Dermis microvascular lymphatic vessel endothelial cell (primary cell): ENCODE data around the gene ATG7. TPM values are rescaled to one million over a fixed set of nuclear protein-coding genes. Genes with fewer than 3 reads are reported as not detected.
"Not testable (repeated sequence)": the region's sequence is repeated elsewhere in the genome, so short reads cannot be mapped to it uniquely, and the experiment has no call there.

Experiments
- DNase-seq, 2 donors: peaks; one replicate each; pipeline versions ENCODE4 v3.0.0 to v3.0.0-alpha.2; 2010; ENCODE audit warnings: low read depth in 2 of 2
- total RNA-seq: library from RNA; depleted of rRNA; stranded (reverse); fragments of >200 nt; gene quantifications from 2 replicates; pipeline ENCODE4 v1.2.1, GENCODE V29; 2014

ATG7 gene
- total RNA-seq, 1 donor from 2014 or later, result 28.0 TPM

DNA sequence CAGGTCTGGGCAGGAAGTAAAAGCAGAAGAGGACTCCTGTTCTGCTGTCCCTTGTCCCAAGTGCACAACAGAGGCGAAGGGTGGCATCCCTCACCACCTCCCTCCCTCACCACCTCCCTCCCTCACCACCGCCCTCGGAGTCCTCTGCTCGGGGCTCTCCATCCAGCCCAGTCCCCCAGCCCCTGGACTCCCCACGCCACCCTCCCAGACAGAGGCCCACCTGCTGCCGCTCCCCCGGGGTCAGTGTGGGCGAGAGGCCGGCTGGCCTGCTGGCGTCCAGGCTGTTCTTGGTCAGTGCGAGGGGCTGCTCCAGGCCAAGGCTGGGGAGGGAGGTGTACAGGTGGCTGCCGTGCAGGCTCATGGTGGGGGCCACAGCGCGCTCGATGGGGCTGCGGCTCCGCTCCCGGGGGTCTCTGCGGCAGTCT lies 292.4 kb downstream of the ATG7 start:
- DNase-seq, result no peak

DNA sequence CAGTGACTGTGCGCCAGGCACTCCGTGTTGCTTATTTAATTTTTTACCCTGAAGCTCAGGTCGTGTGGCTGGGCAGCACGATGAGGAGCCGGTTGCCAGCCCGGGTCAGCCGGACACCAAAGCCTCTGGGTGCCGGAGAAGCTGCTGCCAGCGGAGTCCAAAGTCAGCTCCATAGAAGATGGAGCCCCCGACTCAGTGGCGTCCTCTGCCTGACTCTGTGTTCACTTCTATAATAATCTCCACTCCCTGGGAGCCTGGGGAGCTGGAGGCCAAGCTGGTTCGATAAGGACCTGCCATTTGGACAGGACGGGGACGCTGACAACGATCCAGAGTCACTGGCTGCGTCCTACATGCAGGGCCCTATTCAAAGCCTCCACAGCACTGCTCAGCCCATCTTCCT lies 292.9 kb downstream of the ATG7 start:
- no peak for DNase-seq

GRCh38 chr3:11565492-11565891 lies 293.3 kb downstream of the ATG7 start:
- DNase-seq, result no peak

DNA sequence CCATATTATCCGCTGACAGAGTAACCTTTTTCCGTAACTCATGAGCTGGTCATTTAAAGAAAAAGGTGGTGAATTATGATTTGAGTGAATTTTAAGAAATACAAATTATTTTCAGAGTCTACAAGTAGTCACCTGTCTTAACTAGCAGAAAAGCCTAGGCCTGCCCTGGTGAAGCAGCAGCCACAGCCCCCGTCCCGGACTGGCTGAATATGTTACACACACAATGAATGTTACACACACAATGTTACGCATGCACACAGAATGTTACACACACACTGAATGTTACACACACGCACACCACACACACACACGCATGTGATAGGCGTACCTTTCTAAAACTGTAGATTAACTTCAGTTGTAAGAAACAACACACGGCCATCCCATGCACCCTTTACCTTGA lies 293.7 kb downstream of the ATG7 start:
- no peak for DNase-seq

GRCh38 chr3:11566478-11566877 lies 294.3 kb downstream of the ATG7 start:
- DNase-seq, result no peak

DNA sequence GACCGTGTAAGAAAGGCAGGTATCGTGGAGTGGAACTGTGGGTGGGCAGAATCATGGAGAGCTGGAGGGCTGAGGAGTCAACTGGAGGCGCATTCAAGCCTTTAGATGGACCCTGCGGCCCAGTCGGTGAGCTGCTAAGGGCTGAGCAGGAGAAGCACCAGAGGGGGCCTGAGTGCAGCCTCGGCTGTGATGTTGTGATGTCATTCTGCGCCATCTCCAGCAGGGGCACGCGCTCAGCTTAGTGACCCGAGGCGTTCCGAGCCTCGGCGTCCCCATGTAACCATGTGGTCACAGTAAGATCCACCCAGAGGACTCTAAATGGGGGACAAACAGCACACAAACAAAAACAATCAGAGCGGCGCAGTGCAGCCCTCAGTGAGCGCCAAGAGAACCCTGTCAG lies 294.7 kb downstream of the ATG7 start:
- DNase-seq, result no peak

DNA sequence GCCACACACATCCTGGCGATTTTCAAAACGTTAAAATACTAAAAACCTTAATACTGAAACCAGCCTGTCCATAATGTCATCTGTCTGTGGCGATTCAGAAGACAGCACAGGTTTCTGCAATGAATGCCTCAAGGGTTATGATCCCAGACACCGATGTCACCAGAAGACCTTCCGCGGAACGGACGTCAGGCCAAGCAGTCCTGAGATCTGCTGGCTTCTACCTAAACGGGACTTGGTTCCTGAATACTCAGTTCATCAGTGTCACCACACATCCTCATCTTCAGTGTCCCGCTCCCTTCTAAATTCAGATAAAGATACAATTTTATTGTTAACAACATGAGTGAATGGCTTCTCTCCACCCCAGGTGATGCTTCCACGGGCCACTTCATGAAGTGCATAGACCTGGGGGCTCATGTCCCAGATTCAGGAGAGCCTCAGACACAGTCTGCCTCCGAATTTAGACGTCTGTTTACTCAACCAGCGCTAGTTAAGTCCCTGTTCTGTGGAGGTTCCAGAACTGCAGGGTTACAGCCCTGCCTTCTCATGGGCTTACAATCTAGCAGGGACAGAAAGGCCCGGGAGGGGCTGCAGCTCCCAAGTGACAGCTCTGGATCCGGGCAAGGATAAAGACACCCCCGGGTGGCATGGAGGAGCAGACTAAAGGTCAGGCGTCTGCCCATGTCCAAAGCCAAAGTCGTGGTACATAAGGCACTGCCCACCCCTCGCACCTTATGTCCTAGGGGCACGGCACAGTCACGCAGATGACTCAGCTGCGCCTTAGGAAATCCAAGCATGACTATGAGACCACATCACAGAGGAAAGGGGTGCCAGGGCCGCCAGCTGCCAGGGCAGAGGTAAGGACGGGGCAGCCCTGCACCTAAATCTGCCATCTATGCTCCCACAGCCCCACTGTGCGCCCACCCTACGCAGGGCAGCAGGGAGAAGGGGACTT lies 295.6 kb downstream of the ATG7 start:
- peak in 1 of 2 donors; percentile 89 for DNase-seq

DNA sequence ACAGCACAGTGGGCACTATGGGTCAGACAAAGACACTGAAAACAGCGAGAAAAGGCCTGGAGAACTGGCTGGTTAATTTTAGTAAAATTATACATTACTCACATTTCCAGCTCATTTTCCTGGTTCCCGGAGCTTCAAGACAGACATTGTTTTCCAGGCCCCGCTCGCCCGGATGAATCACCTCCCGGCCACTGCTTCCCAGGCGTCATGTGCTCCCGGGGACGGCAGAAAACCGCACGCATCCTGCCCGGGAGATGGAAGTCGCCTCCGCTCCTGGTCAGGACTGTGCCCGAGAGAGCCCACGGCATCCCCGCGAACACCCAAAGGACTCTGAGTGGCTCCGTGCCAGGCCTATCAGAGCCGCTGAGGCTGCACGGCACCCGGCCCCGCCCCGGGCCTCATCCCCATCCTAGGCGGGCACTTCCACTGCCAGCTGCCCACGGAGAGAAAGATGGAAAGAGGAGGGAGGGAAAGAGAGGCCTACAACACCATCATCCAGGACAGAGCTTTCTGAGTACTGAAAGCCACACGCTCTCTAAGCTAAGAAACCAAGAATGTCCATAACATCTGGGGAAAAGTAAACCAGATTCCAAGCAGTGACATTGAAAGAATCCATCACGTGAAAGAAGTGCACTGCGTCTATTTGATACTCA lies 296.4 kb downstream of the ATG7 start:
- DNase-seq, result peak; percentile 67 to 98

DNA sequence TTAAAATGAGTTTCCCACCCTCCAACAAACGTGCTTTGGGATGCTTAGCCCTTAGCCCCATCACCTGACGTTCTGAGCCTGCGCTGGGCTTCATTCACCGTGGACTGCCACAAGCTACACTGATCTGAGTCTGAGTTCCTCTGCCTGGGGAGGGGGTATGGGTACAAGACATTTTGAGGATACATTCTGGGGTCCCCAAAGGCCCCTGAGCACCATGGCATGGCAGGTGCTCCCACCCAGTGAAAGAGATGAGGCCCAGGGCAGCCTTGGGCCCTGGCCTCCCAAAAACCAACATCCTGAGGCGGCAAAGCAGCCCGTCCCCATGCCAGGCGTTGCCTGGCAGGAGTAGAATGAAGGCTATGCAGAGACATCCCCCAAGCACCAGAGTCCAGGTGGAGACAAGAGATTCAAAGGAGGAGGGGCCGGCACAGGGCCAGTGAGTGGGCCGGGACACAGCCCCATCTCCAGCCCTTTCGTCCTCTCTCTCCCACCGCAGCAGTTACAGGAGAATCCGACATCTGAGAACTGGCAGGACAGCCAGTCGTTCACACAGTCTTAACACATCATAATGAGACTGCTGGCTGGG lies 297.1 kb downstream of the ATG7 start:
- DNase-seq, result no peak

GRCh38 chr3:11570251-11570650 lies 298.1 kb downstream of the ATG7 start:
- no peak for DNase-seq

DNA sequence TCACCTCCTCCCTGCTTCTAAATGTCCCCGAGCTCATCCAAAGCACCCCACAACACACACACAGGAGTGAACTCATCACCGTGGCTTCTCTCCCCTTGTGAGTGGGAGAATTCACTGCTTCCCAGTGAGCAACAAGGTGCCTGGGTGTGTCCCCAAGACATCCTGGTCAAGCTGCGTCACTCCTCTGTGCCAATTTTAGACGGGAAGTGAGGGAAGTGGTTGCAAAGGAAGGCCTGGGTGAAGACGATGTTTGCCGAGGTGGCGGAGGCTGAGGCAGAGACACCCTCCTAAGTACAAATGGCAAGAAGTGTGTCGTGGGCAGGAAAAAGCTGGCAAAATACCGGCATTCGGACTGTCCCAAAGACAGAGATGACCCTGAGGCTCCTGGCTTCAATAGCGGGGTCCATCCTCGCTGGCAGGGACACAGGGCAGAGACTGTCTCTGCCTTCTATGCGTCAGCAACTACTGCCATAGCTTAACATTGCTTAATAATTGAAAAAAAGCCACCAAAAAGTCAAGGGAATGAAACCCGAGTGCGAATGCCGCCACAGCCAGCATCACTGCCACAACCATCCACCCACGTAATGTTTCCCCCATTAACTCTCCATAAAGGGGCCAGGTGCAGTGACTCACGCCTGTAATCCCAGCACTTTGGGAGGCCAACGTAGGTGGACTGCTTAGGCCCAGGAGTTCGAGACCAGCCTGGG lies 298.7 kb downstream of the ATG7 start:
- peak in 1 of 2 donors; percentile 67 for DNase-seq

- DNase-seq, result not testable (repeated sequence)
Observed at GRCh38 chr3:11572660-11573059, 300.5 kb downstream of the ATG7 start.

GRCh38 chr3:11574981-11575669 lies 302.9 kb downstream of the ATG7 start:
- DNase-seq, result no peak

DNA sequence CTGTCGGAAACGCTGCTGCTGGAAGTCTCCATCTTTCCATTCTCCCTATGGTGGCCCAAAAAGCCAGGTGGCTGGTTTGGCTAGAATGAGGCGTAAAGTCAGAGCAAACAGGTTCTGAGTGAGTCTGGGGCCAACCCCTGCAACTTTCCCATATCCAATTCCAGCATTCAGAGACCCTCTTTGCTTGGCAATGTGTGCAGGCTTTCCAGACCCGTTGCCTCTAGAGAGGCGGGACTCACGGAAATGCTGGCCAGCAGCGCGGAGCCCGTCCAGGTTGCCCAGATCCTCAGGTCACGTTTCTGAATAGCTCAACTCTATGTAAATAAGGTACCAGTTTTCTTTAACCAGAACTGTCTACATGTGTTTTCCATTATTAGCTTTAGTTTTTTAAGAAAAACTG lies 303.5 kb downstream of the ATG7 start:
- DNase-seq, result no peak

DNA sequence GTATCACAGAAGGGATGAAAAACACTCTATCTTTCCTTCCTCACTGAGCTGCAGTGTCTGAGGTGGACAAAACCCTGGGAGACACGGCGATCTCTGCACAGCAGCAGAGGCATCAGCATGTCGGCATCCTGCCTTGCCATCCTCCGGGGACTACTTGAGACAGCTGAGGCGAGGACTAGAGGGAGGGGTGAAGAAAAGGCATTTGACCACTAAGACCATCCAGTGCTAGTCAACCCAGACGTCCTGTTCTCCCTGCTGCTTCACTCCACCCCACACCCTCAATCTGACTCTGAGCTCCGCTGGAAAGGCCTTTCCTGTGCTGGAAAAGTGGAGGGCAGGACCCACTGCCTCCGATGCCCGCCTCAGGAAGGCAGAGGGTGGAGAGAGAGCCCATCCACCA lies 304.3 kb downstream of the ATG7 start:
- DNase-seq, result no peak

GRCh38 chr3:11578169-11578568 lies 306.0 kb downstream of the ATG7 start:
- no peak for DNase-seq

GRCh38 chr3:11580645-11581044 lies 308.4 kb downstream of the ATG7 start:
- no peak for DNase-seq

GRCh38 chr3:11581237-11582190 lies 309.3 kb downstream of the ATG7 start:
- peak in 1 of 2 donors; percentile 42 for DNase-seq

DNA sequence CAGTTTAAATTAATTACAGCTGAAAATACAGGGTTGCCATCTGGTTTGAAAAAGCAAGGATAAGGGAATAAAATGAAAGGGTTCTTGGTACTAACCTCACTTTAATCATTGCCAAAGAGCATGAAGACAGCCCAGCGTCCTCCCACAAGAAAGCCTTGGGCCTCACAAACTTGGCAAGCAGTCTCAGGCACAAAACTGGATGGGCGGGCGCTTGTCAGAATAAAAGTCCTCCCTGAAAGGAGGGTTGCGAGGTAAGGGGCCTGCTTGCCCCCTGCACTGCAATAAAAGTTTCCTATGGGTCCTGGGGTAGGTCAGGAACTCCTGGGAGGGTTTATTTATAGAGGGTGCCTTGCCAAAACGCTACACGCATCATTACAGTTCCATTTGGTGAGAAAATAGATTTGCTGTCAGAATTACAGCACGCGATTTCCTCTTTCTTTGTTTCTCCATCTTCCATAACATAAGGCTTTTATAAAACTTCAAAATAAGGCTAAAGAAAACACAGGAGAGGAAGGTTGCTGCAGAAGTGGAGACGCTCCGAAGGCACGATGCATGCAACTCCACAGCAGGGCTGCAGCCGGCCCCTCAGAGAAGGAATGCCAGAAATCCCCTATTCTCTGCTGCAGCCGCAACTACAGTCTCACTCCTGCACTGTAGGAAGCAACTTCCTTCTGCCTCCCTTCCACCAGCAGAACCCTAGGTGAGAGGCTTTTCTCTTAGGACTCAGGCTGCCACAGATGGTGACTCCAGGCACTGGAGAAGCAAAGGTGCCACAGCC lies 310.2 kb downstream of the ATG7 start:
- peak in 1 of 2 donors; percentile 89 for DNase-seq
